Activated CD8-positive, alpha-beta T cell treated with anti-CD3 and anti-CD28 coated beads for 36 hours (primary cell): ENCODE results near the gene PYGB. TPM values are rescaled to one million over a fixed set of nuclear protein-coding genes. Genes with fewer than 3 reads are reported as not detected.

Source experiments
- ATAC-seq: fragments of 200-7000 bp; cut with Tn5 transposase; one replicate; pipeline ENCODE4 v1.10.0; 2021; ENCODE audit warnings: mild to moderate bottlenecking, moderate library complexity
- CTCF ChIA-PET: fragments of 350-600 bp; sonication (Branson Sonifier 250); formaldehyde crosslinking; loops from one replicate; lab custom pipeline; 2021; ENCODE audit warnings: antibody characterized with exemption; lab: Charles Lee
- POLR2A ChIA-PET: fragments of 350-600 bp; sonication (Branson Sonifier 250); formaldehyde crosslinking; loops from one replicate; lab custom pipeline; 2021; ENCODE audit warnings: antibody characterized with exemption; lab: Charles Lee
- DNase-seq: peaks from one replicate; pipeline ENCODE4 v3.0.0-alpha.2; 2020
- H3K27ac Mint-ChIP-seq: one replicate; pipeline ENCODE4 v1.8.0; 2021; ENCODE audit warnings: mild to moderate bottlenecking, mixed read lengths
- H3K27me3 Mint-ChIP-seq: one replicate; pipeline ENCODE4 v1.8.0; 2021; ENCODE audit warnings: mixed read lengths
- H3K36me3 Mint-ChIP-seq: one replicate; pipeline ENCODE4 v1.8.0; 2021; ENCODE audit warnings: low read depth, mixed read lengths
- H3K4me1 Mint-ChIP-seq: one replicate; pipeline ENCODE4 v1.8.0; 2021; ENCODE audit warnings: low read depth, mixed read lengths
- H3K4me3 Mint-ChIP-seq: one replicate; pipeline ENCODE4 v1.8.0; 2021; ENCODE audit warnings: mild to moderate bottlenecking, moderate library complexity, mixed read lengths
- H3K9me3 Mint-ChIP-seq: one replicate; pipeline ENCODE4 v1.8.0; 2021; ENCODE audit warnings: mixed read lengths
- intact Hi-C: fragments of 100-400 bp; cut with micrococcal nuclease; formaldehyde crosslinking; loops from one replicate; pipeline ENCODE4 v1.10.0; 2022
- total RNA-seq, 2 experiments: library from RNA; stranded (reverse); gene quantifications; one replicate each; pipeline ENCODE4 v1.2.3, GENCODE V29; 2021
- TF ChIP-seq, protein P1 (sequence below): fragments of 200-600 bp; IDR thresholded peaks from one replicate; pipeline ENCODE4 v1.8.0; 2022; ENCODE audit warnings: antibody characterized with exemption, mild to moderate bottlenecking

Gene PYGB
- total RNA-seq, 2 experiments from 2014 or later = 26.1 to 26.5 TPM

DNA sequence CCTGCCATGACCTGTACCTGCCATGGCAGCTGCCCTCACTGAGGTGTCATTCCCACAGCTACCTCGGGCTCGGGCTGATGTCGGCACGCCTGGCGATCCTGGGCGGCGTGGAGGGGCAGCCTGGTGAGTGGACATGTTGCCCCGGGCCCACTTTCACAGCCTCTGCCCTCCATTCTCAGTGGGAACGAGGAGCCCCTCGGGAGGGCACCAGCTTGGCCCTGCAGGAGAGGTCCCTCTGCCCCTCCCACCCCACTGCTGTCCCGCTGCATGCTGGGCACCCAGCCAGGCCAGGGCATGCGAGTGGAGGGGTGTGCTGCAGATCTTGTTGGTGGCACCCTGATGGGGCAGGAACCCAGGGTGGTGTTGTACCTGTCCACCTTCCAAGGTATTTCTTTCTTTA, 29.4 kb upstream of the PYGB start:
- Mint-ChIP-seq H3K4me1 (peaks cover 6% of the 10 kb centered on the region), H3K36me3 (peaks cover 7% of the 10 kb centered on the region), H3K9me3 (no peaks in the 10 kb centered on the region), H3K4me3 (no peak overlapping the region), H3K27ac (no peak overlapping the region), H3K27me3 (no peaks in the 10 kb centered on the region)
- DNase-seq = no peak
- no peak for ATAC-seq
- TF ChIP-seq, protein P1, sequence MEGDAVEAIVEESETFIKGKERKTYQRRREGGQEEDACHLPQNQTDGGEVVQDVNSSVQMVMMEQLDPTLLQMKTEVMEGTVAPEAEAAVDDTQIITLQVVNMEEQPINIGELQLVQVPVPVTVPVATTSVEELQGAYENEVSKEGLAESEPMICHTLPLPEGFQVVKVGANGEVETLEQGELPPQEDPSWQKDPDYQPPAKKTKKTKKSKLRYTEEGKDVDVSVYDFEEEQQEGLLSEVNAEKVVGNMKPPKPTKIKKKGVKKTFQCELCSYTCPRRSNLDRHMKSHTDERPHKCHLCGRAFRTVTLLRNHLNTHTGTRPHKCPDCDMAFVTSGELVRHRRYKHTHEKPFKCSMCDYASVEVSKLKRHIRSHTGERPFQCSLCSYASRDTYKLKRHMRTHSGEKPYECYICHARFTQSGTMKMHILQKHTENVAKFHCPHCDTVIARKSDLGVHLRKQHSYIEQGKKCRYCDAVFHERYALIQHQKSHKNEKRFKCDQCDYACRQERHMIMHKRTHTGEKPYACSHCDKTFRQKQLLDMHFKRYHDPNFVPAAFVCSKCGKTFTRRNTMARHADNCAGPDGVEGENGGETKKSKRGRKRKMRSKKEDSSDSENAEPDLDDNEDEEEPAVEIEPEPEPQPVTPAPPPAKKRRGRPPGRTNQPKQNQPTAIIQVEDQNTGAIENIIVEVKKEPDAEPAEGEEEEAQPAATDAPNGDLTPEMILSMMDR = no peak
- POLR2A ChIA-PET = no interaction called here
- intact Hi-C loops = no loop called here
- CTCF ChIA-PET = no interaction called here

DNA sequence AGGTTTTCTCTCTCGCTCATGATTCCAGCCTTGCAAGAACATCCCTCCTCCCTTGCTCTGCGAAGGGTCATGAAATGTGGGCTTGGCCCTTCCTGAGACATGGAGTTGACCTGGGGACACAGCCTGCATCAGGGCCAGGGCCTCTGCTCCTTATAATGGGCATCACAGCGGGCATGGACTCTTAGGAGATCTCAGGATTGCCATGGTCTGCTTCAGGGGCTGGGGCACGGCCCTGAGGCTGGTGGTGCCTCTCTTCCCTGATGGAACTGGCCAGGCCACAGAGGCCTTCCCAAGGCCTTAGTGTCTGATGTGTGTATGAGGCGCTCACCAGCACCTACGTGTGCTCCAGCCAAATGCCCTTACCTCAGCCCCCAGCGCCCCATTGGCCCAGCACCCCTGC, 28.5 kb upstream of the PYGB start:
- CTCF ChIA-PET = no interaction called here
- TF ChIP-seq, protein P1 = no peak

DNA sequence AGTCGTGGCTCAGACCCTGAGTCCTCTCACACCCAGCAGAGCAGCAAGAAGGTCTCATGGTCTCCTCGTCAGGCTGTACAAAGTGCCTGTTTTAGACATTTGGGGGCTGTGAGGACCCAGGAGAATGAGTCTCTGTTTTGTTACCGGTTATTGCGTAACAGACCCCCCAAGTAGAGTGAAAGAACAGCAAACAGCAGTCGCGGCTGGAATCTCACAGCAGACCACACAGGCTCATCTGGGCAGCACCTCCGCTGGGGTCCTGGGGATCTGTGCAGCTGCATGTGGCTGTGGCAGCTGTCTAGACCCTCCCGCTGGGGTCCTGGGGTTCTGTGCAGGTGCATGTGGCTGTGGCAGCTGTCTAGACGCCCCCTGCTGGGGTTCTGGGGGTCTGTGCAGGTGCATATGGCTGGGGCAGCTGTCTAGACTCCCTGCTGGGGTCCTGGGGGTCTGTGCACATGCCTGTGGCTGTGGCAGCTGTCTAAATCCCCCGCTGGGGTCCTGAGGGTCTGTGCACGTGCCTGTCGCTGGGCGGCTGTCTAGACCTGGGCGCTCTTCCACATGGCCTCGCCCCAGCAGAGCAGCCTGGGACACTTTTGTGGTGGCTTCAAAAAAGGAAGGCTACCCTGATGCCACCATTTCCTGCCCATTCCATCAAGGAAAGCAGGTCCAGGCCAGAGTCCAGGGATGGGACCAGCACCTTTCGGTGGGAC, 27.7 kb upstream of the PYGB start:
- Mint-ChIP-seq H3K27ac (no peak overlapping the region), H3K9me3 (no peaks in the 10 kb centered on the region), H3K4me1 (peaks cover 9% of the 10 kb centered on the region), H3K4me3 (no peak overlapping the region), H3K36me3 (peaks cover 7% of the 10 kb centered on the region), H3K27me3 (no peaks in the 10 kb centered on the region)
- TF ChIP-seq, protein P1 = peak; percentile 34
- no peak for ATAC-seq
- DNase-seq = peak; percentile 40
- POLR2A ChIA-PET = no interaction called here
- CTCF ChIA-PET = interaction anchor here (0.9 to 1.0 kb wide), 2 partner anchors 12 to 226 kb away, joined by 3 to 4 read pairs; no protein-coding TSS in a partner anchor
- intact Hi-C loops = no loop called here

More for the DNA sequence above, 28.5 kb upstream of the PYGB start:
- Mint-ChIP-seq H3K4me3 (no peak overlapping the region), H3K27ac (no peak overlapping the region), H3K9me3 (no peaks in the 10 kb centered on the region), H3K36me3 (peaks cover 7% of the 10 kb centered on the region), H3K4me1 (peaks cover 9% of the 10 kb centered on the region), H3K27me3 (no peaks in the 10 kb centered on the region)
- POLR2A ChIA-PET = no interaction called here
- ATAC-seq = no peak
- intact Hi-C loops = no loop called here
- no peak for DNase-seq

DNA sequence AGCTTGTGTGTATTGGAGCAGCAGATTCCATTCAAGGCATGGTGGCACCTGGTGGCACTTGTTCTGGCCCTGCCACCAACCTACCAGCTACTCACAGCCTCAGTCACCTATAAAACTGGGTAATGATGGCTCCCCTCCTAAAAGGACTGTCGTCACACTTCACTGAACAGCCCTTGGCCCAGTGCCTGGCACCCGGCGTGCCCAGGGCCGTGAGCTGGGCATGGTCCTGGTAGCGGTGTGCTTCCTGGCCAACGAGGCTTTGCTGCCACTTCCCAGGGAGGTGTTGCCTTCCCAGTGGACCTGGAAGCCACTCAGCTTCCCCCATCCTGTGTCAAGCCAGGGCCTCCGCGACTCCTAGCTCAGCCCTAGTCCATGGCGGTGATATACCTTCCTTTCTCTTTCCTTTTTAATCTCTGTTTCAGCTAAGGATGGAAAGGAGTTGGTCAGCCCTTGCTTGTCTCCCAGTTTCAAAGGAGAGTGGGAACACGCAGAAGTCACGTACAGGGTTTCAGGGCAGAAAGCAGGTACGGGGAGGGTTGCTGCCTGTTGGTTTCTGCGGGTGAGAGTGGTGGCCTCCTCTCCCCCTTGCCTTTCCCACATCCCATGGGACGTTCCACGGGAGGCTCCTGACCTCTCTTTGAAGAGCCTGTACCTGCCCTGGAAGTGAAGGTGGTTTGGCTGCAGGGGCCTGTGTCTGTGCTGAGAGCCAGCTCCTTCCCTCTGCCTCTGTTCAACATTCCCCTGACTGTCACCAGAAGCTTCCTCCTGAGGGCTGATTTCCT, 26.9 kb upstream of the PYGB start:
- no peak for ATAC-seq
- ChIA-PET CTCF (interaction anchor here (0.9 to 1.0 kb wide), 4 partner anchors 13 to 227 kb away, joined by 3 to 4 read pairs (median 3); no protein-coding TSS in a partner anchor), POLR2A (no interaction called here)
- no peak for DNase-seq
- intact Hi-C loops = no loop called here
- Mint-ChIP-seq H3K4me1 (peaks cover 9% of the 10 kb centered on the region), H3K27ac (peak overlapping the region; percentile 38), H3K9me3 (no peaks in the 10 kb centered on the region), H3K36me3 (peaks cover under 1% of the 10 kb centered on the region), H3K4me3 (no peak overlapping the region), H3K27me3 (no peaks in the 10 kb centered on the region)
- TF ChIP-seq, protein P1 = no peak
